ENCODE data around the gene ALDH1A1.

- TF ChIP-seq, protein P1, sequence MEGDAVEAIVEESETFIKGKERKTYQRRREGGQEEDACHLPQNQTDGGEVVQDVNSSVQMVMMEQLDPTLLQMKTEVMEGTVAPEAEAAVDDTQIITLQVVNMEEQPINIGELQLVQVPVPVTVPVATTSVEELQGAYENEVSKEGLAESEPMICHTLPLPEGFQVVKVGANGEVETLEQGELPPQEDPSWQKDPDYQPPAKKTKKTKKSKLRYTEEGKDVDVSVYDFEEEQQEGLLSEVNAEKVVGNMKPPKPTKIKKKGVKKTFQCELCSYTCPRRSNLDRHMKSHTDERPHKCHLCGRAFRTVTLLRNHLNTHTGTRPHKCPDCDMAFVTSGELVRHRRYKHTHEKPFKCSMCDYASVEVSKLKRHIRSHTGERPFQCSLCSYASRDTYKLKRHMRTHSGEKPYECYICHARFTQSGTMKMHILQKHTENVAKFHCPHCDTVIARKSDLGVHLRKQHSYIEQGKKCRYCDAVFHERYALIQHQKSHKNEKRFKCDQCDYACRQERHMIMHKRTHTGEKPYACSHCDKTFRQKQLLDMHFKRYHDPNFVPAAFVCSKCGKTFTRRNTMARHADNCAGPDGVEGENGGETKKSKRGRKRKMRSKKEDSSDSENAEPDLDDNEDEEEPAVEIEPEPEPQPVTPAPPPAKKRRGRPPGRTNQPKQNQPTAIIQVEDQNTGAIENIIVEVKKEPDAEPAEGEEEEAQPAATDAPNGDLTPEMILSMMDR (IDR thresholded peaks at IDR 0.05), result no peak
- TF ChIP-seq POLR2A (IDR thresholded peaks at IDR 0.05), result no peak
Observed at GRCh38 chr9:72958485-72959281, 5.8 kb upstream of the ALDH1A1 start.
